Activated CD8-positive, alpha-beta T cell treated with anti-CD3 and anti-CD28 coated beads for 36 hours (primary cell): ENCODE measurements around the gene PORCN. TPM values are rescaled to one million over a fixed set of nuclear protein-coding genes. Genes with fewer than 3 reads are reported as not detected.

Source experiments
- ATAC-seq: fragments of 200-7000 bp; cut with Tn5 transposase; one replicate; pipeline ENCODE4 v1.10.0; 2021; ENCODE audit warnings: mild to moderate bottlenecking, moderate library complexity
- CTCF ChIA-PET: fragments of 350-600 bp; sonication (Branson Sonifier 250); formaldehyde crosslinking; loops from one replicate; lab custom pipeline; 2021; ENCODE audit warnings: antibody characterized with exemption; lab: Charles Lee
- POLR2A ChIA-PET: fragments of 350-600 bp; sonication (Branson Sonifier 250); formaldehyde crosslinking; loops from one replicate; lab custom pipeline; 2021; ENCODE audit warnings: antibody characterized with exemption; lab: Charles Lee
- DNase-seq: peaks from one replicate; pipeline ENCODE4 v3.0.0-alpha.2; 2020
- H3K27ac Mint-ChIP-seq: one replicate; pipeline ENCODE4 v1.8.0; 2021; ENCODE audit warnings: mild to moderate bottlenecking, mixed read lengths
- H3K27me3 Mint-ChIP-seq: one replicate; pipeline ENCODE4 v1.8.0; 2021; ENCODE audit warnings: mixed read lengths
- H3K36me3 Mint-ChIP-seq: one replicate; pipeline ENCODE4 v1.8.0; 2021; ENCODE audit warnings: low read depth, mixed read lengths
- H3K4me1 Mint-ChIP-seq: one replicate; pipeline ENCODE4 v1.8.0; 2021; ENCODE audit warnings: low read depth, mixed read lengths
- H3K4me3 Mint-ChIP-seq: one replicate; pipeline ENCODE4 v1.8.0; 2021; ENCODE audit warnings: mild to moderate bottlenecking, moderate library complexity, mixed read lengths
- H3K9me3 Mint-ChIP-seq: one replicate; pipeline ENCODE4 v1.8.0; 2021; ENCODE audit warnings: mixed read lengths
- intact Hi-C: fragments of 100-400 bp; cut with micrococcal nuclease; formaldehyde crosslinking; loops from one replicate; pipeline ENCODE4 v1.10.0; 2022
- total RNA-seq, 2 experiments: library from RNA; stranded (reverse); gene quantifications; one replicate each; pipeline ENCODE4 v1.2.3, GENCODE V29; 2021
- TF ChIP-seq, protein P1 (sequence below): fragments of 200-600 bp; IDR thresholded peaks from one replicate; pipeline ENCODE4 v1.8.0; 2022; ENCODE audit warnings: antibody characterized with exemption, mild to moderate bottlenecking

The PORCN gene
- total RNA-seq, 2 experiments from 2014 or later, result 13.9 to 16.9 TPM

DNA sequence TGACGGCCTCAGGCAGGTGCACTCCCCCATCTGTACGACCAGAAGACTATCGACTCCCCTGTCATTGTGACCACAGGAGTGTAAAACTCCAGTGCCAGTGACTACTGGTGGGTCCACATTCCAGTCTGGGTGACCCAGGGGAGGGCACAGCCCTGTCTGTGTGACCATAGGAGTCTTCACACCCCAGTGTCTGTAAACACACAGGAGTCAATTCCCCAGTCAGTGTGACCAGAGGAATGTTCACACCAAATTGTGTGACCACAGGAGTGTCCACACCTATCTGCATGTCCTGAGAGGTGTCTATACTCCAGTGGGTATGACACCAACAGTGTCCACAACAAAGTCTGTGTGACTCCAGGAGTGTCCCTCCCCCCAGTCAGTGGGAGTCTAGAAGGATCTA lies 20.8 kb upstream of the PORCN start:
- intact Hi-C loops, result no loop called here
- H3K9me3 Mint-ChIP-seq, result no peaks in the 10 kb centered on the region
- H3K4me3 Mint-ChIP-seq, result no peak overlapping the region
- no peak overlapping the region for H3K27ac Mint-ChIP-seq
- peaks cover 3% of the 10 kb centered on the region for H3K36me3 Mint-ChIP-seq
- ChIA-PET CTCF (no interaction called here), POLR2A (no interaction called here)
- TF ChIP-seq, protein P1, sequence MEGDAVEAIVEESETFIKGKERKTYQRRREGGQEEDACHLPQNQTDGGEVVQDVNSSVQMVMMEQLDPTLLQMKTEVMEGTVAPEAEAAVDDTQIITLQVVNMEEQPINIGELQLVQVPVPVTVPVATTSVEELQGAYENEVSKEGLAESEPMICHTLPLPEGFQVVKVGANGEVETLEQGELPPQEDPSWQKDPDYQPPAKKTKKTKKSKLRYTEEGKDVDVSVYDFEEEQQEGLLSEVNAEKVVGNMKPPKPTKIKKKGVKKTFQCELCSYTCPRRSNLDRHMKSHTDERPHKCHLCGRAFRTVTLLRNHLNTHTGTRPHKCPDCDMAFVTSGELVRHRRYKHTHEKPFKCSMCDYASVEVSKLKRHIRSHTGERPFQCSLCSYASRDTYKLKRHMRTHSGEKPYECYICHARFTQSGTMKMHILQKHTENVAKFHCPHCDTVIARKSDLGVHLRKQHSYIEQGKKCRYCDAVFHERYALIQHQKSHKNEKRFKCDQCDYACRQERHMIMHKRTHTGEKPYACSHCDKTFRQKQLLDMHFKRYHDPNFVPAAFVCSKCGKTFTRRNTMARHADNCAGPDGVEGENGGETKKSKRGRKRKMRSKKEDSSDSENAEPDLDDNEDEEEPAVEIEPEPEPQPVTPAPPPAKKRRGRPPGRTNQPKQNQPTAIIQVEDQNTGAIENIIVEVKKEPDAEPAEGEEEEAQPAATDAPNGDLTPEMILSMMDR, result no peak
- no peaks in the 10 kb centered on the region for H3K4me1 Mint-ChIP-seq
- no peaks in the 10 kb centered on the region for H3K27me3 Mint-ChIP-seq
- DNase-seq (no peak), ATAC-seq (no peak)

GRCh38 chrX:48489296-48489695 lies 19.5 kb upstream of the PORCN start:
- DNase-seq (no peak), ATAC-seq (no peak)
- Mint-ChIP-seq H3K9me3 (no peaks in the 10 kb centered on the region), H3K27ac (no peak overlapping the region), H3K36me3 (peaks cover 1% of the 10 kb centered on the region), H3K27me3 (no peaks in the 10 kb centered on the region), H3K4me1 (no peaks in the 10 kb centered on the region), H3K4me3 (no peak overlapping the region)
- TF ChIP-seq, protein P1, result no peak
- ChIA-PET CTCF (no interaction called here), POLR2A (no interaction called here)
- intact Hi-C loops, result no loop called here

DNA sequence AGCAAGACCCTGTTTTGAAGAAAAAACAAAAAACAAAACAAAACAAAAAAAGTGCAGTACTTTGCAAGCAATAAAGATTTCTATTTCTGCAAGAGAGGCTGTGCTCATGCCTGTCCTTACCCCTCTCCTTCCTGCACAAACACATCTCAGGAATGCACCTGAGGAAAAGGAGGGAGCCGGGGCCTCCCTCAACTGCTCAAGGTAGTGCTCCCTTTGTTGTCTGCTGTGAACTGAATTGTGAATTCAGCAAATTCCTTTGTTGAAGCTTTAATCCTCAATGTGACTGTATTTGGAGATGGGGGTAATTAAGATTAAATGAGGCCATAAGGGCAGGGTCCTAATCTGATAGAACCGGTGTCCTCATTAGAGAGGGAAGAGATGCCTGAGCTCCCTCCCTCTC lies 18.9 kb upstream of the PORCN start:
- H3K9me3 Mint-ChIP-seq, result no peaks in the 10 kb centered on the region
- no peak overlapping the region for H3K27ac Mint-ChIP-seq
- no peak overlapping the region for H3K4me3 Mint-ChIP-seq
- TF ChIP-seq, protein P1, result no peak
- peaks cover 1% of the 10 kb centered on the region for H3K36me3 Mint-ChIP-seq
- H3K4me1 Mint-ChIP-seq, result no peaks in the 10 kb centered on the region
- ChIA-PET CTCF (no interaction called here), POLR2A (no interaction called here)
- no peaks in the 10 kb centered on the region for H3K27me3 Mint-ChIP-seq
- ATAC-seq (no peak), DNase-seq (no peak)
- intact Hi-C loops, result no loop called here

DNA sequence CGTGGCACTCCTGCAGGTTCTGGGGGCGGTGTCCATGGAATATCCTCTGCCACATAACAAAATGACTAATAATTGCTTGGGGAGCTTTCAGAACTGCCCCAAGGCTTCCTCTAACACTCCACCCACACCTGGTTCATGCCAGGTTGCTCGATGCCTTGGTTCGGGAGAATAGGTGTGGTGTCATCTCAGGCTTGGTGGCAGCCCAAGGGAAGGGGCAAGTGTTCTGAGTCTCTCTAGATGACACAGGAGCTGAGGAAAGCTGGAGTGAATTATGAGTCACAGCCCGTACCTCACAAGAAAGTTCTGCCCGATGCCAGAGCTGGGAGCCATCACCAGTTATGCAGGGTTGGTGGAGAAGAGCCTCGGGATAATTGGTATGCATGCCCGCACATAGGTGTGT lies 18.1 kb upstream of the PORCN start:
- H3K4me3 Mint-ChIP-seq, result no peak overlapping the region
- CTCF ChIA-PET, result no interaction called here
- POLR2A ChIA-PET, result no interaction called here
- H3K4me1 Mint-ChIP-seq, result no peaks in the 10 kb centered on the region
- ATAC-seq (no peak), DNase-seq (no peak)
- no peaks in the 10 kb centered on the region for H3K9me3 Mint-ChIP-seq
- TF ChIP-seq, protein P1, result no peak
- intact Hi-C loops, result no loop called here
- no peak overlapping the region for H3K27ac Mint-ChIP-seq
- H3K36me3 Mint-ChIP-seq, result peaks cover 1% of the 10 kb centered on the region
- no peaks in the 10 kb centered on the region for H3K27me3 Mint-ChIP-seq

DNA sequence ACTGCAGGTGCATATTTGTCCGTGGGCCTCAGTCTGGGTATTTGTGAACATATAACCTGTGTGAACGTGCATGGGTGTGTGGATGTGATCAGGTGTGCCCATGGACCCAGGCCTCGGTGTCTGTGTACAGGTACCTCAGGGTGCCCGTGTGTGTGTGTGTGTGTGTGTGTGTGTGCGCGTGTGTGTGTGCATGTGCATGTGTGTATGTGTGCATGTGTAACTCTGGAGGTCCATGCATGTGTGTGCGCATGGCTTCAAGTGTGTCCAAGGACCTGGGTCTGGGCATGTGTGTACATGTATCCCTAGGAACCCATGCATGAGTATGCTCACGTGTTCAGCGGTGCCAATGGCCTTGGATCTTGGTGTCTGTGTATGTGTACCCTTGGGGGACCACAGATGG lies 17.0 kb upstream of the PORCN start:
- intact Hi-C loops, result no loop called here
- no peaks in the 10 kb centered on the region for H3K9me3 Mint-ChIP-seq
- TF ChIP-seq, protein P1, result no peak
- H3K27ac Mint-ChIP-seq, result no peak overlapping the region
- H3K27me3 Mint-ChIP-seq, result no peaks in the 10 kb centered on the region
- POLR2A ChIA-PET, result no interaction called here
- no peaks in the 10 kb centered on the region for H3K4me1 Mint-ChIP-seq
- DNase-seq, result no peak
- ATAC-seq, result no peak
- CTCF ChIA-PET, result no interaction called here
- peaks cover 1% of the 10 kb centered on the region for H3K36me3 Mint-ChIP-seq
- no peak overlapping the region for H3K4me3 Mint-ChIP-seq
